NT2/D1 (cell line): ENCODE results near the gene TPCN2.

Experiments
- SUZ12 ChIP-seq: IDR thresholded peaks from 2 replicates; pipeline ENCODE4 v1.6.1; 2011; ENCODE audit not compliant: insufficient read length, insufficient read depth; ENCODE audit errors: extremely low read depth
- YY1 ChIP-seq: IDR thresholded peaks from 2 replicates; pipeline ENCODE4 v1.6.1; 2011; ENCODE audit not compliant: insufficient read length, insufficient read depth
- ZNF274 ChIP-seq: IDR thresholded peaks from 2 replicates; pipeline ENCODE4 v1.6.1; 2011; ENCODE audit warnings: mild to moderate bottlenecking, low read depth, low read length

DNA sequence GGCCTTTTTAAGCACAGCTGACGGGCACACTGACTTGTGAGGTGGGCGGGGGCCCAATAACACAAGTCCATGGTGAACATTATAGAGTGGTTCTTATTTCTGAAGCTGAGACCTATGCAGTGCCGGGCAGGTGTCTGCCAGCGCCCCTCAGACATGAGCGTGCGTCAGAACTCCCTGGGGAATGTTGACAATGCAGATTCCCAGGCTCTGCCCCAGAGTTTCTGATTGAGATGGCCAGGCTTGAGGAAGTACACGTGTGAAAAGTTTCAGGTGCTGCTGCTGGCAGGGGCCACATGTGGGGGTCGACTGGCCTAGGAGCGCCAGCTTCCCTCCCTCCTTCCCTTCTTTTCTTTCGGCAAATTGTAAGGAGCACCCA lies 46.2 kb downstream of the TPCN2 start:
- TF ChIP-seq YY1 (no peak), SUZ12 (no peak), ZNF274 (no peak)
